Measurements from ENCODE around the gene EPHA6. TPM values are rescaled to one million over a fixed set of nuclear protein-coding genes. Genes with fewer than 3 reads are reported as not detected.

The EPHA6 gene
- total and polyA plus RNA-seq, 10 of the 15 experiments (the other 5 are each of a cell fraction or from before 2014, with no cell fraction given): not detected

DNA sequence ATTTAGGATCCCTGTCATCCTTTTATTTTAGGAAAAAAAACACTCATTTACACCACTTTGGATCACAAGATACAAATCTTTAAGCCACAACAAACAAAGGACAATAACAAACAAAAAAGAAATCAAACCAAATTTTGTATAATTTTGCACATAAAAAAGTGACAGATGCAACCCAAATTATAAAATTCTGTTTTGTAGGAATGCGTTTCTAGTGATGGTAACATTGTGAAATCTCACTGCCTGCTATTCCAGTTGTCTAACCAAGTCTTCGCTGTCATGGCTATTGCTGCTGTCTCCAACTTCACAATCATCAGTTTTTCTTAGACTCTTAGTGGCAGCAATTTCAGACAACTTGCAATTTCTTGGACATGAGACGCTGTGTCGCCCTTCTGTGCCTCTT is 891.8 kb downstream of the EPHA6 start (continued):
- TF ChIP-seq, protein P1, sequence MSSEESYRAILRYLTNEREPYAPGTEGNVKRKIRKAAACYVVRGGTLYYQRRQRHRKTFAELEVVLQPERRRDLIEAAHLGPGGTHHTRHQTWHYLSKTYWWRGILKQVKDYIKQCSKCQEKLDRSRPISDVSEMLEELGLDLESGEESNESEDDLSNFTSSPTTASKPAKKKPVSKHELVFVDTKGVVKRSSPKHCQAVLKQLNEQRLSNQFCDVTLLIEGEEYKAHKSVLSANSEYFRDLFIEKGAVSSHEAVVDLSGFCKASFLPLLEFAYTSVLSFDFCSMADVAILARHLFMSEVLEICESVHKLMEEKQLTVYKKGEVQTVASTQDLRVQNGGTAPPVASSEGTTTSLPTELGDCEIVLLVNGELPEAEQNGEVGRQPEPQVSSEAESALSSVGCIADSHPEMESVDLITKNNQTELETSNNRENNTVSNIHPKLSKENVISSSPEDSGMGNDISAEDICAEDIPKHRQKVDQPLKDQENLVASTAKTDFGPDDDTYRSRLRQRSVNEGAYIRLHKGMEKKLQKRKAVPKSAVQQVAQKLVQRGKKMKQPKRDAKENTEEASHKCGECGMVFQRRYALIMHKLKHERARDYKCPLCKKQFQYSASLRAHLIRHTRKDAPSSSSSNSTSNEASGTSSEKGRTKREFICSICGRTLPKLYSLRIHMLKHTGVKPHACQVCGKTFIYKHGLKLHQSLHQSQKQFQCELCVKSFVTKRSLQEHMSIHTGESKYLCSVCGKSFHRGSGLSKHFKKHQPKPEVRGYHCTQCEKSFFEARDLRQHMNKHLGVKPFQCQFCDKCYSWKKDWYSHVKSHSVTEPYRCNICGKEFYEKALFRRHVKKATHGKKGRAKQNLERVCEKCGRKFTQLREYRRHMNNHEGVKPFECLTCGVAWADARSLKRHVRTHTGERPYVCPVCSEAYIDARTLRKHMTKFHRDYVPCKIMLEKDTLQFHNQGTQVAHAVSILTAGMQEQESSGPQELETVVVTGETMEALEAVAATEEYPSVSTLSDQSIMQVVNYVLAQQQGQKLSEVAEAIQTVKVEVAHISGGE (CRISPR knock-in tag; IDR thresholded peaks at IDR 0.05): no peak
- no peak for TF ChIP-seq YY1 (IDR thresholded peaks at IDR 0.05; ENCODE audit: low read depth, low read length)

DNA sequence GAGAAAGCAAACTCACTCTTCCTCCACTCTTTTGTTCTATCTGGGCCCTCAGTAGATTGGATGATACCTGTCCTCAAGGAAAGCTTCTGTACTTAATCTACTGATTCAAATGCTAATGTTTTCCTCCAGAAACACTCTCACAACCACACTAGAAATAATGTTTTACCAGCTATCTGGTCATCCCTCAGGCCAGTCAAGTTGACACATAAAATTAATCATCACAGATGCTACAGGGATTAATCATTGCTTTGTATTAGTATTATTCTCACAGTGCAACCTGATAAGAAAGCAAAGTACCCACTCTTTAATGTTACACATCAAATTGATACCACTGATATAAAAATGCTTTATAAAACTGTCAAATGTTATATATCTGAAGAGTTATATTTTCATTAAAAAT is 897.3 kb downstream of the EPHA6 start:
- intact Hi-C loops (cut with micrococcal nuclease; ENCODE audit: unreplicated experiment) (no loop called here), in situ Hi-C loops (cut with MboI) (loop anchor here (10.0 kb wide), 1 partner anchor 847 kb away; no protein-coding TSS in a partner anchor)
- Histone ChIP-seq H2AFZ (ENCODE audit: control insufficient read depth, low read depth, low read length) (no peak overlapping the region), H3K27ac (ENCODE audit: control insufficient read depth, insufficient read depth) (no peak overlapping the region), H3K4me1 (ENCODE audit: control insufficient read depth, insufficient read depth, low read length) (no peaks in the 10 kb centered on the region), H3K4me3 (no peak overlapping the region), H4K20me1 (ENCODE audit: control insufficient read depth, insufficient read depth) (no peaks in the 10 kb centered on the region), H3K4me2 (ENCODE audit: control insufficient read depth, insufficient read depth) (no peak overlapping the region), H3K9ac (ENCODE audit: control insufficient read depth, insufficient read depth, low read length) (no peak overlapping the region), H3K36me3 (ENCODE audit: control insufficient read depth in 2 of 2, insufficient read depth in 2 of 2, low read length in 1 of 2) (no peaks in the 10 kb centered on the region), H3K27me3 (replicated peaks in 1 of 2; ENCODE audit: control insufficient read depth in 2 of 2, insufficient read depth in 2 of 2, low read length in 1 of 2) (no peaks in the 10 kb centered on the region), H3K79me2 (ENCODE audit: control insufficient read depth, insufficient read depth, low read length) (no peaks in the 10 kb centered on the region), H3K9me3 (replicated peaks; ENCODE audit: control insufficient read depth, insufficient read depth, low read length) (no peaks in the 10 kb centered on the region)
- TF ChIP-seq SREBF1 (IDR thresholded peaks at IDR 0.05; ENCODE audit: low read length) (no peak), IKZF2 (IDR thresholded peaks at IDR 0.05) (no peak), RCOR1 (conservative IDR thresholded peaks at IDR 0.05; ENCODE audit: low read depth, low read length) (no peak)
- no peak for DNase-seq (ENCODE audit: low read depth, low spot score)
- no TSS peak for BruUV-seq (replicated peaks)
- RAD21 ChIA-PET (ENCODE audit: unreplicated experiment): no interaction called here
- CTCF ChIA-PET: no interaction called here
- POLR2A ChIA-PET: no interaction called here
- ATAC-seq: no peak
- no peak for FAIRE-seq
- SMC1A ChIA-PET (ENCODE audit: uncharacterized antibody, unreplicated experiment): interaction anchor here (0.6 kb wide), 1 partner anchor 244 kb away, joined by 3 read pairs; no protein-coding TSS in a partner anchor

All from GM12878 (cell line).